ENCODE measurements around the gene PRKG2.
"Not testable (repeated sequence)": the region's sequence is repeated elsewhere in the genome, so short reads cannot be mapped to it uniquely, and the experiment has no call there.

Gene PRKG2

GRCh38 chr4:81165861-81166430, 49.1 kb downstream of the PRKG2 start:
- Mint-ChIP-seq H3K9me3 (no peaks in the 10 kb centered on the region), H3K36me3 (ENCODE audit: insufficient read depth) (no peaks in the 10 kb centered on the region), H3K4me3 (no peak overlapping the region), H3K27me3 (peaks cover 1% of the 10 kb centered on the region), H3K27ac (ENCODE audit: low read depth) (no peak overlapping the region), H3K4me1 (no peaks in the 10 kb centered on the region)
- ATAC-seq (replicated peaks; ENCODE audit: extremely low read depth, poor library complexity, severe bottlenecking) (no peak), DNase-seq (ENCODE audit: low spot score in 2 of 2) (no peak)

- no peak for DNase-seq (ENCODE audit: low spot score in 2 of 2)
- no peaks in the 10 kb centered on the region for H3K27me3 Mint-ChIP-seq
- no peaks in the 10 kb centered on the region for H3K4me1 Mint-ChIP-seq
- H3K4me3 Mint-ChIP-seq = no peak overlapping the region
- H3K36me3 Mint-ChIP-seq (ENCODE audit: insufficient read depth) = no peaks in the 10 kb centered on the region
- no peaks in the 10 kb centered on the region for H3K9me3 Mint-ChIP-seq
- ATAC-seq (replicated peaks; ENCODE audit: extremely low read depth, poor library complexity, severe bottlenecking) = no peak
- H3K27ac Mint-ChIP-seq (ENCODE audit: low read depth) = no peak overlapping the region
These were observed 50.2 kb downstream of the PRKG2 start for GRCh38 chr4:81164623-81165416.

GRCh38 chr4:81164126-81164525, 50.9 kb downstream of the PRKG2 start:
- Mint-ChIP-seq H3K4me1 (no peaks in the 10 kb centered on the region), H3K27ac (ENCODE audit: low read depth) (no peak overlapping the region), H3K36me3 (ENCODE audit: insufficient read depth) (no peaks in the 10 kb centered on the region), H3K27me3 (no peaks in the 10 kb centered on the region), H3K4me3 (no peak overlapping the region), H3K9me3 (no peaks in the 10 kb centered on the region)
- DNase-seq (ENCODE audit: low spot score in 2 of 2) (no peak), ATAC-seq (replicated peaks; ENCODE audit: extremely low read depth, poor library complexity, severe bottlenecking) (no peak)

GRCh38 chr4:81162752-81163458, 52.1 kb downstream of the PRKG2 start:
- Mint-ChIP-seq H3K9me3 (no peaks in the 10 kb centered on the region), H3K4me3 (no peak overlapping the region), H3K27me3 (no peaks in the 10 kb centered on the region), H3K4me1 (no peaks in the 10 kb centered on the region), H3K36me3 (ENCODE audit: insufficient read depth) (no peaks in the 10 kb centered on the region), H3K27ac (ENCODE audit: low read depth) (no peak overlapping the region)
- ATAC-seq (replicated peaks; ENCODE audit: extremely low read depth, poor library complexity, severe bottlenecking) (no peak), DNase-seq (ENCODE audit: low spot score in 2 of 2) (no peak)

- Mint-ChIP-seq H3K4me3 (peak overlapping the region; percentile 82), H3K27ac (ENCODE audit: low read depth) (peak overlapping the region; percentile 92)
- not testable (repeated sequence) for H3K9me3 Mint-ChIP-seq; H3K27me3 Mint-ChIP-seq; H3K4me1 Mint-ChIP-seq; ATAC-seq (replicated peaks; ENCODE audit: extremely low read depth, poor library complexity, severe bottlenecking); H3K36me3 Mint-ChIP-seq (ENCODE audit: insufficient read depth)
- peak in 1 of 2 donors; percentile 13 for DNase-seq (ENCODE audit: low spot score in 2 of 2)
These were observed 61.2 kb downstream of the PRKG2 start for GRCh38 chr4:81153714-81154323.

GRCh38 chr4:81152839-81153713, 61.9 kb downstream of the PRKG2 start:
- H3K36me3 Mint-ChIP-seq (ENCODE audit: insufficient read depth) = no peaks in the 10 kb centered on the region
- no peaks in the 10 kb centered on the region for H3K27me3 Mint-ChIP-seq
- ATAC-seq (replicated peaks; ENCODE audit: extremely low read depth, poor library complexity, severe bottlenecking) (no peak), DNase-seq (ENCODE audit: low spot score in 2 of 2) (no peak)
- H3K4me3 Mint-ChIP-seq = peak overlapping the region; percentile 82
- peak overlapping the region; percentile 92 for H3K27ac Mint-ChIP-seq (ENCODE audit: low read depth)
- H3K9me3 Mint-ChIP-seq = no peaks in the 10 kb centered on the region
- no peaks in the 10 kb centered on the region for H3K4me1 Mint-ChIP-seq

GRCh38 chr4:81149976-81150375, 65.0 kb downstream of the PRKG2 start:
- Mint-ChIP-seq H3K27ac (ENCODE audit: low read depth) (no peak overlapping the region), H3K27me3 (no peaks in the 10 kb centered on the region), H3K4me1 (no peaks in the 10 kb centered on the region), H3K36me3 (ENCODE audit: insufficient read depth) (no peaks in the 10 kb centered on the region), H3K4me3 (no peak overlapping the region), H3K9me3 (no peaks in the 10 kb centered on the region)
- no peak for ATAC-seq (replicated peaks; ENCODE audit: extremely low read depth, poor library complexity, severe bottlenecking)
- DNase-seq (ENCODE audit: low spot score in 2 of 2) = no peak

- Mint-ChIP-seq H3K9me3 (no peaks in the 10 kb centered on the region), H3K27me3 (no peaks in the 10 kb centered on the region), H3K27ac (ENCODE audit: low read depth) (no peak overlapping the region), H3K36me3 (ENCODE audit: insufficient read depth) (no peaks in the 10 kb centered on the region), H3K4me1 (no peaks in the 10 kb centered on the region), H3K4me3 (no peak overlapping the region)
- DNase-seq (ENCODE audit: low spot score in 2 of 2) (no peak), ATAC-seq (replicated peaks; ENCODE audit: extremely low read depth, poor library complexity, severe bottlenecking) (no peak)
These were observed 66.4 kb downstream of the PRKG2 start for GRCh38 chr4:81148576-81148975.

GRCh38 chr4:81146466-81146865, 68.6 kb downstream of the PRKG2 start:
- H3K36me3 Mint-ChIP-seq (ENCODE audit: insufficient read depth) = no peaks in the 10 kb centered on the region
- H3K27ac Mint-ChIP-seq (ENCODE audit: low read depth) = no peak overlapping the region
- no peak overlapping the region for H3K4me3 Mint-ChIP-seq
- no peak for ATAC-seq (replicated peaks; ENCODE audit: extremely low read depth, poor library complexity, severe bottlenecking)
- no peaks in the 10 kb centered on the region for H3K27me3 Mint-ChIP-seq
- H3K9me3 Mint-ChIP-seq = no peaks in the 10 kb centered on the region
- H3K4me1 Mint-ChIP-seq = no peaks in the 10 kb centered on the region
- DNase-seq (ENCODE audit: low spot score in 2 of 2) = no peak

- DNase-seq (ENCODE audit: low spot score in 2 of 2) (no peak), ATAC-seq (replicated peaks; ENCODE audit: extremely low read depth, poor library complexity, severe bottlenecking) (no peak)
- Mint-ChIP-seq H3K27me3 (no peaks in the 10 kb centered on the region), H3K4me3 (no peak overlapping the region), H3K27ac (ENCODE audit: low read depth) (no peak overlapping the region), H3K9me3 (no peaks in the 10 kb centered on the region), H3K4me1 (no peaks in the 10 kb centered on the region), H3K36me3 (ENCODE audit: insufficient read depth) (peaks cover 2% of the 10 kb centered on the region)
These were observed 71.8 kb downstream of the PRKG2 start for GRCh38 chr4:81143183-81143582.

GRCh38 chr4:81142744-81143143, 72.3 kb downstream of the PRKG2 start:
- H3K9me3 Mint-ChIP-seq = no peaks in the 10 kb centered on the region
- H3K4me1 Mint-ChIP-seq = no peaks in the 10 kb centered on the region
- no peak overlapping the region for H3K27ac Mint-ChIP-seq (ENCODE audit: low read depth)
- H3K27me3 Mint-ChIP-seq = no peaks in the 10 kb centered on the region
- no peak overlapping the region for H3K4me3 Mint-ChIP-seq
- DNase-seq (ENCODE audit: low spot score in 2 of 2) (no peak), ATAC-seq (replicated peaks; ENCODE audit: extremely low read depth, poor library complexity, severe bottlenecking) (no peak)
- H3K36me3 Mint-ChIP-seq (ENCODE audit: insufficient read depth) = peaks cover 2% of the 10 kb centered on the region

- H3K4me3 Mint-ChIP-seq = no peak overlapping the region
- H3K9me3 Mint-ChIP-seq = no peaks in the 10 kb centered on the region
- no peak overlapping the region for H3K27ac Mint-ChIP-seq (ENCODE audit: low read depth)
- H3K27me3 Mint-ChIP-seq = no peaks in the 10 kb centered on the region
- H3K36me3 Mint-ChIP-seq (ENCODE audit: insufficient read depth) = peaks cover 2% of the 10 kb centered on the region
- no peak for ATAC-seq (replicated peaks; ENCODE audit: extremely low read depth, poor library complexity, severe bottlenecking)
- no peaks in the 10 kb centered on the region for H3K4me1 Mint-ChIP-seq
- DNase-seq (ENCODE audit: low spot score in 2 of 2) = no peak
These were observed 77.1 kb downstream of the PRKG2 start for GRCh38 chr4:81137894-81138293.

All from central memory CD8-positive, alpha-beta T cell (primary cell).